HEK293T (cell line): ENCODE results near the gene DIO1.
"Not testable (repeated sequence)": the region's sequence is repeated elsewhere in the genome, so short reads cannot be mapped to it uniquely, and the experiment has no call there.

ENCODE experiments used
- CTCF ChIA-PET: fragments of 350-600 bp; formaldehyde crosslinking; extraction: SDS; loops from one replicate; lab custom pipeline; 2021; ENCODE audit warnings: antibody characterized with exemption, inconsistent platforms; lab: Yijun Ruan, JAX
- POLR2A ChIA-PET: fragments of 350-600 bp; formaldehyde crosslinking; extraction: SDS; loops from one replicate; lab custom pipeline; 2020; ENCODE audit warnings: antibody characterized with exemption, inconsistent platforms; lab: Yijun Ruan, JAX
- DNase-seq: peaks from one replicate; pipeline ENCODE4 v3.0.0; 2012; ENCODE audit warnings: mixed read lengths; ENCODE audit errors: extremely low spot score
- ARNT ChIP-seq: fragments of 450-650 bp; IDR thresholded peaks from 2 replicates; pipeline ENCODE4 v1.6.1; 2017; ENCODE audit warnings: mild to moderate bottlenecking
- BHLHE40 ChIP-seq: fragments of 450-650 bp; IDR thresholded peaks from 2 replicates; pipeline ENCODE4 v1.6.1; 2016; ENCODE audit warnings: mild to moderate bottlenecking, moderate library complexity, borderline replicate concordance
- CTBP1 ChIP-seq: fragments of 450-650 bp; IDR thresholded peaks from 2 replicates; pipeline ENCODE4 v1.6.1; 2016; ENCODE audit warnings: borderline replicate concordance
- ELF4 ChIP-seq: fragments of 450-650 bp; IDR thresholded peaks from 2 replicates; pipeline ENCODE4 v1.6.1; 2017; ENCODE audit warnings: antibody characterized with exemption
- FOXA1 ChIP-seq: fragments of 450-650 bp; IDR thresholded peaks from 2 replicates; pipeline ENCODE4 v1.6.1; 2016; ENCODE audit warnings: mild to moderate bottlenecking
- FOXK2 ChIP-seq: fragments of 450-650 bp; IDR thresholded peaks from 2 replicates; pipeline ENCODE4 v1.6.1; 2016; ENCODE audit warnings: mild to moderate bottlenecking
- FOXM1 ChIP-seq: fragments of 450-650 bp; IDR thresholded peaks from 2 replicates; pipeline ENCODE4 v1.6.1; 2017; ENCODE audit warnings: mild to moderate bottlenecking, borderline replicate concordance
- HDGF ChIP-seq: fragments of 450-650 bp; IDR thresholded peaks from 2 replicates; pipeline ENCODE4 v1.6.1; 2017; ENCODE audit warnings: antibody characterized with exemption, borderline replicate concordance
- L3MBTL2 ChIP-seq: fragments of 450-650 bp; conservative IDR thresholded peaks from 2 replicates; pipeline ENCODE4 v1.6.1; 2016; ENCODE audit warnings: mild to moderate bottlenecking
- LEF1 ChIP-seq: fragments of 450-650 bp; IDR thresholded peaks from 2 replicates; pipeline ENCODE4 v1.6.1; 2017; ENCODE audit warnings: mild to moderate bottlenecking, borderline replicate concordance
- NFRKB ChIP-seq: fragments of 450-650 bp; IDR thresholded peaks from 2 replicates; pipeline ENCODE4 v1.6.1; 2016; ENCODE audit warnings: mild to moderate bottlenecking, moderate library complexity
- SP1 ChIP-seq: fragments of 450-650 bp; IDR thresholded peaks from 2 replicates; pipeline ENCODE4 v1.6.1; 2017
- SUZ12 ChIP-seq: fragments of 450-650 bp; IDR thresholded peaks from 2 replicates; pipeline ENCODE4 v1.6.1; 2016; ENCODE audit warnings: mild to moderate bottlenecking
- TARDBP ChIP-seq: fragments of 450-650 bp; IDR thresholded peaks from 2 replicates; pipeline ENCODE4 v1.6.1; 2016
- ZNF384 ChIP-seq: fragments of 450-650 bp; IDR thresholded peaks from 2 replicates; pipeline ENCODE4 v1.6.1; 2016
- TF ChIP-seq, protein P1 (sequence below): fragments of 450-650 bp; IDR thresholded peaks from 2 replicates; pipeline ENCODE4 v1.6.1; 2016

DIO1 gene

GRCh38 chr1:53878492-53879105 is 15.4 kb upstream of the DIO1 start:
- DNase-seq: peak; percentile 43
- TF ChIP-seq, protein P1, sequence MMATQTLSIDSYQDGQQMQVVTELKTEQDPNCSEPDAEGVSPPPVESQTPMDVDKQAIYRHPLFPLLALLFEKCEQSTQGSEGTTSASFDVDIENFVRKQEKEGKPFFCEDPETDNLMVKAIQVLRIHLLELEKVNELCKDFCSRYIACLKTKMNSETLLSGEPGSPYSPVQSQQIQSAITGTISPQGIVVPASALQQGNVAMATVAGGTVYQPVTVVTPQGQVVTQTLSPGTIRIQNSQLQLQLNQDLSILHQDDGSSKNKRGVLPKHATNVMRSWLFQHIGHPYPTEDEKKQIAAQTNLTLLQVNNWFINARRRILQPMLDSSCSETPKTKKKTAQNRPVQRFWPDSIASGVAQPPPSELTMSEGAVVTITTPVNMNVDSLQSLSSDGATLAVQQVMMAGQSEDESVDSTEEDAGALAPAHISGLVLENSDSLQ: peak; percentile 32; the same call in 1 of the 2 replicates
- no peak for TF ChIP-seq LEF1
- CTCF ChIA-PET: interaction anchor here (0.7 to 2.2 kb wide), 15 partner anchors 9 to 112 kb away, joined by 3 to 15 read pairs (median 3); partner anchors contain the start of genes IFT25 and YIPF1
- POLR2A ChIA-PET: interaction anchor here (1.2 to 1.5 kb wide), 2 partner anchors 67 to 70 kb away, joined by 3 to 5 read pairs; partner anchors contain the start of genes IFT25 and LRRC42

- CTCF ChIA-PET, DNase-seq: not testable (repeated sequence)
- POLR2A ChIA-PET: interaction anchor here (1.8 kb wide), 1 partner anchor 64 kb away, joined by 4 read pairs; the partner anchor contains the start of genes IFT25 and LRRC42
Measured at GRCh38 chr1:53881853-53882252, 12.1 kb upstream of the DIO1 start.

DNA sequence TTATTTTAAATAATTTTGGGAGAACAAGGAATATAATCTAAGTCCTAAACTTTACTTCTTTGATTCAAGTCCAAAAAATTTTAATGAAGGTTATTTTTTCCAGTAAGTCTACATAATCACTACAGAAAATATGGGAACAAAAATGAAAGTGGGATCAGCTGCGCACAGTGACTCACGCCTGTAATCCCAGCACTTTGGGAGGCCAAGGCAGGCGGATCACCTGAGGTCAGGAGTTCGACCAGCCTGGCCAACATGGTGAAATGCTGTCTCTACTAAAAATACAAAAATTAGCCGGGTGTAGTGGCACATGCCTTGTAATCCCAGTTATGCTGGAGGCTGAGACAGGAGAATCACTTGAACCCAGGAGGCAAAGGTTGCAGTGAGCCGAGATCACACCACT is 10.4 kb upstream of the DIO1 start:
- CTCF ChIA-PET, DNase-seq: not testable (repeated sequence)
- POLR2A ChIA-PET: interaction anchor here (1.8 kb wide), 1 partner anchor 62 kb away, joined by 4 read pairs; the partner anchor contains the start of genes IFT25 and LRRC42

DNA sequence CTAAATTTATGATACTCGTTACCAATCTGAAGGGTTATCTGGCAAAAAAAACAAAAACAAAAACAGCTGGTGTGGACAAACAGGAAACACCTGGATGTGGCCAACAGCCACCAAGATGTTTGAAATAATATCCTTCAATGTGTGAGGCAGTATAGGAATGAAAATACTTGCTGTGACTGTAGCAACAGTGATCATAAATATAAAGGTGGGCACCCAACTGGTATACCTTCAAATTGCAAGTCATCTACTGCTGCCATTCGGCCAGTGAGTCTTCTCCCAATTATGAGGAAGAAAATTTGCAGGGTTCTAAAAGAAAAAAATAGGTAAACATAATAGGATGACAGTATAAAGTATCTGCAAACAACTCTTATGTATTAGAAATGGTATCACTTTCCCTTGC is 5.3 kb upstream of the DIO1 start:
- CTCF ChIA-PET: interaction anchor here (2.0 kb wide), 1 partner anchor 10 kb away, joined by 5 read pairs; no protein-coding TSS in a partner anchor
- no peak for TF ChIP-seq ARNT
- no peak for TF ChIP-seq HDGF
- TF ChIP-seq LEF1: no peak
- no peak for TF ChIP-seq FOXM1
- TF ChIP-seq ZNF384: no peak
- no peak for TF ChIP-seq SP1
- TF ChIP-seq BHLHE40: no peak
- TF ChIP-seq TARDBP: no peak
- no peak for TF ChIP-seq SUZ12
- TF ChIP-seq NFRKB: no peak
- TF ChIP-seq, protein P1: no peak
- DNase-seq: no peak
- POLR2A ChIA-PET: no interaction called here

DNA sequence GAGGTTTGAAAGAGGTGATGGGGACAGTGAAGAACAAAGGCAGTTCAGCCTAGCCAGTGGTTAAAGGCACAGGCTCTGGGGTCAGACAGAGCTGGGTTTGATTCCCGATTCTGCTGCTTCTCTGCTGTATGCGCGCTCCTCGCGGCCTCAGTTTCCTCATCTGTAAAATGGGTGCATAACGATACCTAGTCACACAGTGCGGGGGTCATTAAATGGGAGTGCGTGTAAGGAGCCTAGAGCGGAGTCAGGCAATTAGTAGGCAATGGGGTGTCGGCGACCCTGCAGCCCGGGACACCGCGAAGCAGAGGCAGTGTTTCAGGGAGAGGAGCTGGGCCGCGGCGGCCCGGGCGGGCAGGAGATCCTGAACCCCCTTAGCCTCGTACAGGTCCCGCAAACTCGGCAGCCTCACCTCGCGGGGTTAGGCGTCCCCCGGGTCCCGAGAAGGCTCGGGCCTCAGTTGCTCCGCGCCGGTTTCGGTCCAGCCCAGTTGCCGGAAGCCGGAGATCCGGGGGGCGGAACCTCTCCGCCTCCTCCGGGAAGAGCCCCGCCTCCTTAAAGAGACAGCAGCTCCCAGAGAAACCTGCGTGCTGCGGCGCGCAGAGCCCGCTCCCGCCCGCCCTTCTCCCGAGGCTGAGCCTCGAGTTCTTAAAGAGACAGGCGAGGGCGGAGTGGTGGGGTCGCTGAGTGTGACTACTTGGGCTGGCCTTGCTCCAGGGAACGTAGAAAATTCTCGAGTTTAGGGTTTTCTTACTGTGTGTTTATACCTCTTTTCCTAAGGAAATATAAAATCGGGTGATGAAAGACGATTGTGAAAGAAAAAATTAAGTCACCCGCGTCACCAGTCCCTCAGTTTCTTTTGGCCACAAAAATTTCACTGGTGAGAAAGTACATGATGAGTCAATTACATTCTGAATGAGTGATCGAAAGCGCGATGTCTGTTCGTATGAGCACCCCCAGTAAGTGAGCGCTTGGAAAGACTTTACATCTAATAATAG is 4.4 kb upstream of the DIO1 start, which contains the start of gene YIPF1:
TSS of gene YIPF1 (minus strand) at position 494 of the 995 bp plus-strand sequence. CDS start 860 bp downstream, outside the sequence.
- no peak for TF ChIP-seq FOXK2
- TF ChIP-seq HDGF: no peak
- no peak for TF ChIP-seq BHLHE40
- peak; percentile 30; the same call in 1 of the 2 replicates for TF ChIP-seq L3MBTL2
- no peak for TF ChIP-seq ARNT
- TF ChIP-seq FOXM1: peak; percentile 66; the same call in 1 of the 2 replicates
- DNase-seq: peak; percentile 95
- ChIA-PET POLR2A (no interaction called here), CTCF (interaction anchor here (0.6 to 2.0 kb wide), 3 partner anchors 11 to 51 kb away, joined by 3 to 5 read pairs (median 3); partner anchors contain the start of gene NDC1)

DNA sequence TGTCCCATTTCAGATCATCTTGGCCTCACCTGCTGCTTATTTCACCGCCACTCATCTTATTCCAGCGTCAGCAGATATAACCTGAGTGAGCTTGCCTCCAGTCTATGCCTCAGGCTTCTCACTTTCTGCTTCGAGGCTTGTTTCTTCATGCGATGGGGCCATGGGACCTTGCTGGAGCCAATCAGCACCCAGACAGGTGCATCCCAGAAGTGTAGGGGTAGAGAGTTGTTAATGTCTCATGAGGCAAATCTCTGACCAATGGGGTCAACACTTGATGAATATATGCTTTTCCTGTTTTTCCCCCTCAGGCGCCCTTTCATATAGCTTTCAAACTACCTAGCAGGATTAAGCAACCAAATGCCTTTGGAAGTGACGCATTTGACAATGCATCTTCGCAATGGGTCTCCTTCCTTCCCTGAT is 3.5 kb upstream of the DIO1 start:
- no peak for DNase-seq
- ChIA-PET POLR2A (interaction anchor here (1.4 kb wide), 1 partner anchor 9 kb away, joined by 3 read pairs; no protein-coding TSS in a partner anchor), CTCF (interaction anchor here (1.5 to 2.0 kb wide), 2 partner anchors 12 to 30 kb away, joined by 3 to 5 read pairs; no protein-coding TSS in a partner anchor)
- TF ChIP-seq ELF4 (no peak), HDGF (no peak), NFRKB (no peak), FOXK2 (no peak), ARNT (no peak), LEF1 (no peak), FOXA1 (no peak), TARDBP (no peak), SUZ12 (no peak), SP1 (no peak), CTBP1 (no peak), L3MBTL2 (no peak), ZNF384 (no peak), BHLHE40 (no peak), FOXM1 (no peak)
- TF ChIP-seq, protein P1: no peak
